ENCODE results near the gene CDHR3. TPM values are rescaled to one million over a fixed set of nuclear protein-coding genes. Genes with fewer than 3 reads are reported as not detected.
A peak's percentile ranks its signal among the peaks of the same experiment; 100 is the strongest.

CDHR3 gene
- total RNA-seq, 1 experiment from 2014 or later = not detected

DNA sequence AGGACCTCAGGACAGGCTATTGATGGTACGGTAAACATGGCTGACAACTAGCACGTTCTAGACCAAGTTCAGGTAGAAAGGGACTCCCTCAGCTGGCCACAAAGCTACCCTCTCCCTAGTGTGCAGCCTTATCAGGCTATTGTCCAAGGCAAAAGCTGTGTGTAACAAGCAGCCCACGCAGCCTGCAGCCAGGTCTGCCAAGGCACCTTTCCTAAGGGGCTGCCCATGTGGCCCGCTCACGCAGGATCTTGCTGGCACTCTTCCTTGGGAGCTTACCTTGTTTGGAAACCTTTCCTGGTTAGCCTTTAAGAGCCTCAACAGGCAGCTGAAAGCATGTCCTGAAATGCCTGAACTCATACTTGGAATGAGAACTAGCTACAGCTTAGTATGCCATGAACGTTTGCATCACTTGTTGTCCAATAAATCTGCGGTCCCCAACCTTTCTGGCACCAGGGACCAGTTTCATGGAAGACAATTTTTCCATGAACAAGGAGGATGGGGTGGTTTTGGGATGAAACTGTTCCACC is 97.4 kb downstream of the CDHR3 start:
- peaks cover 5% of the 10 kb centered on the region; the same call in 1 of the 2 replicates for H3K36me3 ChIP-seq (ENCODE audit: insufficient read depth, low read length)
- no peak overlapping the region for H2AFZ ChIP-seq (ENCODE audit: low read length)
- H3K4me2 ChIP-seq (ENCODE audit: low read depth, low read length, poor library complexity, severe bottlenecking) = peak overlapping the region; percentile 66
- H3K9me2 ChIP-seq (replicated peaks; ENCODE audit: insufficient read depth, low read length) = no peaks in the 10 kb centered on the region
- H3K4me3 ChIP-seq (ENCODE audit: low read length) = no peak overlapping the region
- no peaks in the 10 kb centered on the region for H3K9me3 ChIP-seq (ENCODE audit: low read length)
- H3K27ac ChIP-seq (ENCODE audit: low read length) = peak overlapping the region; percentile 99
- peak; percentile 55 for DNase-seq
- peaks cover 93% of the 10 kb centered on the region for H3K4me1 ChIP-seq (ENCODE audit: low read length)
- no peaks in the 10 kb centered on the region for H3K27me3 ChIP-seq (ENCODE audit: low read length)
- peak overlapping the region; percentile 10 for H3K9ac ChIP-seq (ENCODE audit: low read length)
- H4K20me1 ChIP-seq (ENCODE audit: insufficient read depth, low read depth, low read length) = no peaks in the 10 kb centered on the region
- peaks cover 3% of the 10 kb centered on the region; the same call in 1 of the 2 replicates for H3K79me2 ChIP-seq (ENCODE audit: low read length)

DNA sequence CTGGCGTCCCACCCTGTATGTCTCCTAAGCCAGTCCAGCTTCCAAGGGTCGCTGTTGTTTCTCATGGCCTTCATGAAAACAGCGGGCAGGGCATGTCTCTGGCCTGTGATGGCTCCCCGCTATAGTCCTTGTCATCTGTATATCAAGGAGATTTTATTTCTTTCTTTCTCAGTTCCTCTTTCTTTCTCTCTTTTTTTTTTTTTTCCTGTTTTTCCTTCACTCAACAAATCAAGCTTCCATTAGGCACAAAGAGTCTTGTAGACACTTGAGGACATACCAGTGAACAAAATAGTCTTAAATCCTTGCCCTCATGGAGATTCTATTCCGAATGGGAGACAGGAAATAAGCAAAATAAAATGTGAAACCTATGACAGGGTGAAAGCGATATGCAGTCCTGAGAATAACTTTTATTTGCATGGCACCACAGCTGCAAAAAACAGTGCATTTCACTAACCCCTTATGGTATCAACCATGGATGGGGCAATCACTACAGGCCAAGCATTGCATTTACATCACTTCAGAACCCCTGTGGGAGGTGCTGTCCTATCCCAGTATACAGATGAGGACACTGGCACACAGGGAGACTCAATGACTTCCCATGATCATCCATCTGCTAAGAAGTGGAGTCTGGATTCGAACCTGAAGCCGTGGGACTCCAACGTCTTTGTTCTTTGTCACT is 98.4 kb downstream of the CDHR3 start:
- Histone ChIP-seq H3K4me2 (ENCODE audit: low read depth, low read length, poor library complexity, severe bottlenecking) (peak overlapping the region; percentile 66), H3K9me3 (ENCODE audit: low read length) (no peaks in the 10 kb centered on the region), H3K4me1 (ENCODE audit: low read length) (peaks cover 97% of the 10 kb centered on the region), H3K9ac (ENCODE audit: low read length) (peak overlapping the region; percentile 82), H4K20me1 (ENCODE audit: insufficient read depth, low read depth, low read length) (no peaks in the 10 kb centered on the region), H3K27me3 (ENCODE audit: low read length) (no peaks in the 10 kb centered on the region), H3K79me2 (ENCODE audit: low read length) (peaks cover 3% of the 10 kb centered on the region; the same call in 1 of the 2 replicates), H2AFZ (ENCODE audit: low read length) (no peak overlapping the region), H3K27ac (ENCODE audit: low read length) (peak overlapping the region; percentile 99), H3K9me2 (replicated peaks; ENCODE audit: insufficient read depth, low read length) (no peaks in the 10 kb centered on the region), H3K4me3 (ENCODE audit: low read length) (peak overlapping the region; percentile 44; the same call in 1 of the 2 replicates), H3K36me3 (ENCODE audit: insufficient read depth, low read length) (peaks cover 5% of the 10 kb centered on the region; the same call in 1 of the 2 replicates)
- DNase-seq = peak; percentile 93

DNA sequence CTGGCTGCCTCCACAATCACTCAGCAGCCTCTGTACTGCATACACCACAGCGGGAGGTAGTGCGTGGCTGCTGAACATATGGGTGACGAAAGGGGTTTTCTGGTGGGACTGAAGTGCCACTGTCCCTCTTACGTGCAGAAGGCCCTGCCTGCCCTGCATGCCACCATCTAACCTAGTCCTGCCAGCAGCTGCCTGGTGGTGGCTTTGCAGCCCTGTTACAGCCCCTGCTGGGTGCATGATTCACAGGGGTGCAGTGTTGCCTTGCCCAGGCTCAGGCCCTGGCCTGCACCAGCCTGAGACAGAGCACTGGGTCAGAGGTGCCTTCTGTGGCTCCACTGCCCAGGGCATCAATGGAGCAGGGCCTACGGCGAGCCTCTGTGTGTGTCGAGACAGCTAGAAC is 98.9 kb downstream of the CDHR3 start:
- Histone ChIP-seq H4K20me1 (ENCODE audit: insufficient read depth, low read depth, low read length) (no peaks in the 10 kb centered on the region), H3K4me2 (ENCODE audit: low read depth, low read length, poor library complexity, severe bottlenecking) (peak overlapping the region; percentile 66), H3K27me3 (ENCODE audit: low read length) (no peaks in the 10 kb centered on the region), H3K9me2 (replicated peaks; ENCODE audit: insufficient read depth, low read length) (no peaks in the 10 kb centered on the region), H2AFZ (ENCODE audit: low read length) (no peak overlapping the region), H3K4me1 (ENCODE audit: low read length) (peaks cover 97% of the 10 kb centered on the region), H3K9me3 (ENCODE audit: low read length) (no peaks in the 10 kb centered on the region), H3K27ac (ENCODE audit: low read length) (peak overlapping the region; percentile 99), H3K36me3 (ENCODE audit: insufficient read depth, low read length) (peaks cover 5% of the 10 kb centered on the region; the same call in 1 of the 2 replicates), H3K4me3 (ENCODE audit: low read length) (peak overlapping the region; percentile 44; the same call in 1 of the 2 replicates), H3K9ac (ENCODE audit: low read length) (peak overlapping the region; percentile 82), H3K79me2 (ENCODE audit: low read length) (peaks cover 3% of the 10 kb centered on the region; the same call in 1 of the 2 replicates)
- peak; percentile 77 for DNase-seq

DNA sequence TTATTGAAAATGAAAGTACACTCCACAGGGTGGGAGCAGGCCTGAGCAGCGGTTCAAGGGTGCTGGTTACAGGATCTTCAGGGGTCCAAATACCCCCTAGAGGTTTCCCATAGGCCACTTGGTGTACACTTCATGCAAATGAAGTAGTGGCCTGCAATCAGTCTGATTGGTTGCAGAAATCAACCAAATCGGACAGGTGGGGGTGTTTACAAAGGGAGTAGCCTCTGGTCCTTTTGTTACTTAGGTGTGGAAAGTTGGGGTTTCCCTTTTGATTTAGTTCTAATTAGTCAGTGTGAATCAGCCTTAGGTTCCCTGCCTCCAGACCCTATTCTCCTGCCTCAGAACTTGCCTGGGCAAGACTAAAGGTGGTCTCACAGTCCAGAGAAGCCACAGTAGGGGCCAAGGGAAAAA is 99.5 kb downstream of the CDHR3 start:
- H3K4me3 ChIP-seq (ENCODE audit: low read length) = peak overlapping the region; percentile 44; the same call in 1 of the 2 replicates
- peaks cover 97% of the 10 kb centered on the region for H3K4me1 ChIP-seq (ENCODE audit: low read length)
- no peaks in the 10 kb centered on the region for H3K9me2 ChIP-seq (replicated peaks; ENCODE audit: insufficient read depth, low read length)
- H3K9ac ChIP-seq (ENCODE audit: low read length) = peak overlapping the region; percentile 82
- H4K20me1 ChIP-seq (ENCODE audit: insufficient read depth, low read depth, low read length) = no peaks in the 10 kb centered on the region
- H2AFZ ChIP-seq (ENCODE audit: low read length) = no peak overlapping the region
- H3K79me2 ChIP-seq (ENCODE audit: low read length) = peaks cover 3% of the 10 kb centered on the region; the same call in 1 of the 2 replicates
- H3K4me2 ChIP-seq (ENCODE audit: low read depth, low read length, poor library complexity, severe bottlenecking) = peak overlapping the region; percentile 66
- peak overlapping the region; percentile 99 for H3K27ac ChIP-seq (ENCODE audit: low read length)
- no peaks in the 10 kb centered on the region for H3K9me3 ChIP-seq (ENCODE audit: low read length)
- H3K36me3 ChIP-seq (ENCODE audit: insufficient read depth, low read length) = peaks cover 5% of the 10 kb centered on the region; the same call in 1 of the 2 replicates
- peak; percentile 86 for DNase-seq
- no peaks in the 10 kb centered on the region for H3K27me3 ChIP-seq (ENCODE audit: low read length)

DNA sequence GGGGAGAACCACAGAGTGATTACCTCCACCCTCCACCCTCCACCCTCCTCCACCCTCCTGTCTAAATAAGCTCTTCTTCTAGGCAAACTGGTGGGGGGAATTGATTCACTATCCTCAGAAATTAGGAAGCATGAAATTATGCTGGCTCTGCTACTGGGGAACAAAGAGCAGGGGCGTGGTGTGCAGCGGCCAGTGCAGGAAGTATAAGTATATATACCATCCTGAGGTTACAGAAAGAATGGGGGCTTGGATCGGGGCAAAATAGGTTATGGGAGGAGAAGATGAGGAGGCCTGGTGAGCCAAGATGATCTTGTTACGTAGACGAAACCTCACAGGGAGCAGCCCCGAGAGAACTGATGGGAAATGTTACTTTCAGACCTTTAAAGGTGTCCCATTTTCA is 100.0 kb downstream of the CDHR3 start:
- H3K36me3 ChIP-seq (ENCODE audit: insufficient read depth, low read length) = peaks cover 5% of the 10 kb centered on the region; the same call in 1 of the 2 replicates
- no peak for DNase-seq
- H3K9me2 ChIP-seq (replicated peaks; ENCODE audit: insufficient read depth, low read length) = no peaks in the 10 kb centered on the region
- peak overlapping the region; percentile 99 for H3K27ac ChIP-seq (ENCODE audit: low read length)
- peak overlapping the region; percentile 44; the same call in 1 of the 2 replicates for H3K4me3 ChIP-seq (ENCODE audit: low read length)
- H3K79me2 ChIP-seq (ENCODE audit: low read length) = peaks cover 3% of the 10 kb centered on the region; the same call in 1 of the 2 replicates
- H4K20me1 ChIP-seq (ENCODE audit: insufficient read depth, low read depth, low read length) = no peaks in the 10 kb centered on the region
- H2AFZ ChIP-seq (ENCODE audit: low read length) = no peak overlapping the region
- peak overlapping the region; percentile 66 for H3K4me2 ChIP-seq (ENCODE audit: low read depth, low read length, poor library complexity, severe bottlenecking)
- H3K27me3 ChIP-seq (ENCODE audit: low read length) = no peaks in the 10 kb centered on the region
- no peaks in the 10 kb centered on the region for H3K9me3 ChIP-seq (ENCODE audit: low read length)
- H3K9ac ChIP-seq (ENCODE audit: low read length) = peak overlapping the region; percentile 82
- H3K4me1 ChIP-seq (ENCODE audit: low read length) = peaks cover 98% of the 10 kb centered on the region

DNA sequence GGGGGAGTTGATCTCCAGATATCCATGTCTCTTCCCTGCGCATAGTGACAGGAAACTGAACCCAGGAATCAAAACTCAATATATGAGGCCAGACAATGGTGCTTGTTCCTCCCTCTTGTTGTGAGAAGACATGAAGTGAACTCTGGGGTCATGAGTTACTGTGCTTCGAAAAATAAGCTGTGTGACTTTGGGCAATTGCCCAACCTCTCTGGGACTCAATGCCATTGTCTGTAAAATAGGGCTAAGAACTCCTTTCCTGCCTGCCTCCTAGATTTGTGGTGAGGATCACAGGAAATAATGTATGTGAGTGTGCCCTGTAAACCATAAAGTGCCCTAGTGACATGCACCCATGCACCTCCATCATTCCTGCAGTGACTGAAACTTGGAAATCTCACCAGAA is 100.6 kb downstream of the CDHR3 start:
- no peak overlapping the region for H3K4me3 ChIP-seq (ENCODE audit: low read length)
- H3K79me2 ChIP-seq (ENCODE audit: low read length) = peaks cover 3% of the 10 kb centered on the region; the same call in 1 of the 2 replicates
- peaks cover 5% of the 10 kb centered on the region; the same call in 1 of the 2 replicates for H3K36me3 ChIP-seq (ENCODE audit: insufficient read depth, low read length)
- no peak overlapping the region for H2AFZ ChIP-seq (ENCODE audit: low read length)
- H3K4me2 ChIP-seq (ENCODE audit: low read depth, low read length, poor library complexity, severe bottlenecking) = peak overlapping the region; percentile 66
- no peaks in the 10 kb centered on the region for H3K27me3 ChIP-seq (ENCODE audit: low read length)
- no peaks in the 10 kb centered on the region for H3K9me3 ChIP-seq (ENCODE audit: low read length)
- H3K9me2 ChIP-seq (replicated peaks; ENCODE audit: insufficient read depth, low read length) = no peaks in the 10 kb centered on the region
- DNase-seq = peak; percentile 44
- H4K20me1 ChIP-seq (ENCODE audit: insufficient read depth, low read depth, low read length) = no peaks in the 10 kb centered on the region
- H3K4me1 ChIP-seq (ENCODE audit: low read length) = peaks cover 98% of the 10 kb centered on the region
- H3K27ac ChIP-seq (ENCODE audit: low read length) = peak overlapping the region; percentile 99
- H3K9ac ChIP-seq (ENCODE audit: low read length) = peak overlapping the region; percentile 82

DNA sequence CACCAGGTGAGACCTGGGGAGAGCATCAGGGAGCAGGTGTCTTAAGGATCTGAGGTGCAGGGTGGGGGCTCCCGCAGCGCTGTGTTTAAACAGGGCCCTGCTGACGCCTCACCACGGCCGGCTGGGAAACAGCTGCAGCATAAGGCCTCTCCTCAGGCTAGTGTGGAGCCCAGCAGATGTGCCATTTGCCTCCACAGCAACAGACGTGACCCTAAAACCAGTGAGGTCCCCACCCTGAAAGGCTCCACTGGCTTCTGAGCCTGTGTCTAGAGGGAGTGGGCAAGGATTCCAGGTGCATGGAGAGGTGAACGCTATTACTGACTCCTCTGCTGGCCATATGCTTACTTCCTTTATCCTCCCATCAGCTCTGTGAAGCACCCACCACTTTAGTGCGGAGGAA is 101.3 kb downstream of the CDHR3 start:
- H3K4me2 ChIP-seq (ENCODE audit: low read depth, low read length, poor library complexity, severe bottlenecking) = peak overlapping the region; percentile 66

More for the DNA sequence above, 101.3 kb downstream of the CDHR3 start:
- peak overlapping the region; percentile 99 for H3K27ac ChIP-seq (ENCODE audit: low read length)
- no peaks in the 10 kb centered on the region for H3K9me3 ChIP-seq (ENCODE audit: low read length)
- DNase-seq = peak; percentile 78
- H3K9me2 ChIP-seq (replicated peaks; ENCODE audit: insufficient read depth, low read length) = no peaks in the 10 kb centered on the region
- H4K20me1 ChIP-seq (ENCODE audit: insufficient read depth, low read depth, low read length) = no peaks in the 10 kb centered on the region
- H2AFZ ChIP-seq (ENCODE audit: low read length) = no peak overlapping the region
- H3K4me3 ChIP-seq (ENCODE audit: low read length) = no peak overlapping the region
- peaks cover 3% of the 10 kb centered on the region; the same call in 1 of the 2 replicates for H3K79me2 ChIP-seq (ENCODE audit: low read length)
- peaks cover 98% of the 10 kb centered on the region for H3K4me1 ChIP-seq (ENCODE audit: low read length)
- peaks cover 5% of the 10 kb centered on the region; the same call in 1 of the 2 replicates for H3K36me3 ChIP-seq (ENCODE audit: insufficient read depth, low read length)
- peak overlapping the region; percentile 82 for H3K9ac ChIP-seq (ENCODE audit: low read length)
- H3K27me3 ChIP-seq (ENCODE audit: low read length) = no peaks in the 10 kb centered on the region

Data from Karpas-422 (cell line).